Activated CD8-positive, alpha-beta memory T cell treated with anti-CD3 and anti-CD28 coated beads for 48 hours (primary cell): Measurements from ENCODE around the gene EFL1.
A peak's percentile ranks its signal among the peaks of the same experiment; 100 is the strongest.
"Not testable (repeated sequence)": the region's sequence is repeated elsewhere in the genome, so short reads cannot be mapped to it uniquely, and the experiment has no call there.

ENCODE experiments used
- DNase-seq, 3 experiments: peaks; one replicate each; pipeline ENCODE4 v3.0.0-alpha.2; 2020; ENCODE audit warnings: low read depth in 2 of 3, low spot score in 2 of 3

EFL1 gene

DNA sequence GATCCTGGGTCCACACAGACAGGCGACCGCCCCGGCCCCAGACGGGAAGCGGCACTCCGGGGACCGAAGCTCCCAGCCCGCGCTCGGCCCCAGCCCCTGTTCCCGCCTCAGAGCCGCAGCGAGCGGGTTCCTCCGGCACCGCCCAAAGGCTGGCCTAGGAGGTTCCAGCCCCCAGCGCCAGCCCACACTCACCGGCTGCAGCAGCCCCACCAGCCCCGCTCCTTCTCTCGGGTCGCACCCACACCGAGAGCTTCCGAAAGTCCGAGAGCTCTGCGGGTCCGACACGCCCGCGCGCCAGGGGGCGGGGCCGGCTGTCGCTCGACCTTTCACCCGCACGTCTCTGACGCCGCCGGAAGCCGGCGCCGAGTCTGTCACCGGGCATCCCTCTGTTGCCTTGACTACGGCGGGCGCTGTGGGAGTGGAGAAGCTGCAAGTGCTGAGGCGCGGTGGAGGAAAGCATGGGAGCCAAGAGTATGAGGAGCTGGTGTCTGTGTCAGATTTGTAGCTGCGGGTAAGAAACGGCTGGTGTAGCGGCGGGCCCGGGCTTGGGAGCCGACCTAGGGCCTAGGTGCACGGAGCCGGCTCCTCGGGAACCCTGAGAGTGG is at the start of gene EFL1, which contains the start of gene SAXO2:
TSS of gene EFL1 (minus strand) at position 313 of the 605 bp plus-strand sequence. CDS start 956 bp downstream, outside the sequence.
TSS of gene SAXO2 (plus strand) at position 397 of the 605 bp plus-strand sequence. CDS start at position 459, 62 bp downstream.
- peak; percentile 67 to 89 (median 75) for DNase-seq

DNA sequence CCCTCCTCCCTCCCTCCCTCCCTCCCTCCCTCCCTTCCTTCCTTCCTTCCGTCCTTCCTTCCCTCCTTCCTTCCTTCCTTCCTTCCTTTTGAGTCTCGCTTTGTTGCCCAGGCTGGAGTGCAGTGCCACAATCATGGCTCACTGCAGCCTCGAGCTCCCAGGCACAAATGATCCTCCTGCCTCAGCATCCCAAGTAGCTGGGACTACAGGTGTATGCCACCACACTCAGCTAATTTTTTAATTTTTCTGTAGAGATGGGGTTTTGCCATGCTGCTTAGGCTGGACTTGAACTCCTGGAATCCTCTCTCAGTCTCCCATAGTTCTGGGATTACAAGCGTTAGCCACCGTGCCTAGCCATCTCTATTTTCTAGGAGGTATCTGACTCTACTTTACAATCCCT is 48.8 kb upstream of the EFL1 start:
- not testable (repeated sequence) for DNase-seq

DNA sequence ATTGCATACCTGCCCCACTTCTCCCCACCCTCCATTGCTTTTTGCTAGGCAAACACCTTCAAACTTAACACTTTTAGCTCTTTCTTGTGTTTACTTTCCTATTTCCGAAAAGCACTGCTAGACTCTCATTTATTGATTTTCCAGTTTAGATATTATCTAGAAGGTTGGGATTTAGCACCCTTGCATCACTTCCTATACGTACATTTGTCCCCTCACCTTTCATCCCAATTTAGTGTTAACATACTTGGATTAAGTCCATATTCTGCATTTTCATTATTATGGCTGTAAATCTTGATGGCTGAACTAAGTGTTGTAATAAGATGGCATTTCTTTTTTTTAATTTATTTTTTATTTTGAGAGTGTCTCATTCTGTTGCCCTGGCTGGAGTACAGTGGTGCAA is 47.3 kb upstream of the EFL1 start:
- no peak for DNase-seq

- no peak for DNase-seq
These were observed 45.2 kb upstream of the EFL1 start for GRCh38 chr15:82307714-82308081.

DNA sequence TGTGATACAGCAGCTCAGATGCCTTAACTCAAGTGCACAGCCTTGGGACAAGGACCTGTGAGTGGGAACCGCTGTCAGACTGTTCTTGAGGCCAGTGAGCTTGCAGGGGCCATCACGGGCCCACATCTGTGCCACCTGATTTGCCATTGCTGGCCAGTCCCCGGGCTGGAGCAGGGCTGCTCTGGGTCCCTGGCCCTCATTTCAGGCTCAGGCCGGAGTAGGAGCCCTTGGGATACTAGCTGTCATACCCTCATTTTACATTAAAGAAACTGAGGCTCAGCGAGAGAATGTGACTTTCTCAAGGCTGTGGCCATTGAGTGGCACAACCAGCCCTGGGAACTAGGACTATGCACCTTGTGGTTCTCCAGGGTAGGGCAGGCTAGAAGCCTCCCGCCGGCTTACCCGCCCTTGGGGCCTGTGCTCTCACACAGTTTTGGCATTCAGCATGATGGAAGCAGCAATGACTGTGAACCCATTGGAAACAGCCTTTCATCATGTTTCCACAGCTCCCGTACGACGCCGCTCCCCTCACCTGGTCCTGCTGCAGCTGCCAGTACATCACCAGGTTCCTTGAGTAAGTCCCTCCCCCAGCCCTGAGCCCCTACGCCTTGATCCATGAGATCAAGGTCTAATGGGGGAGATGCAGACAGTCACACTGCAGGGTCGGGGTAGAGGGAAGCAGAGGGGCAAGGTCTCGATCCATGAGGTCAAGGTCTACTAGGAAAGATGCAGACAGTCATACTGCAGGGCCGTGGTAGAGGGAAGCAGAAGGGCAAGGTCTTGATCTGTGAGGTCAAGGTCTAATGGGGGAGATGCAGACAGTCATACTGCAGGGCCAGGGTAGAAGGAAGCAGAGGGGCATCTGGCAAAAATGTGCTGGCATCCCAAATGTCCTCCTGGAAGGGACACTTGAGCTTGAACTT is 44.5 kb upstream of the EFL1 start:
- DNase-seq: no peak

- no peak for DNase-seq
These were observed 43.1 kb upstream of the EFL1 start for GRCh38 chr15:82305621-82306048.

- no peak for DNase-seq
These were observed 42.2 kb upstream of the EFL1 start for GRCh38 chr15:82304778-82305090.

GRCh38 chr15:82303956-82304777 is 41.6 kb upstream of the EFL1 start:
- DNase-seq: no peak

DNA sequence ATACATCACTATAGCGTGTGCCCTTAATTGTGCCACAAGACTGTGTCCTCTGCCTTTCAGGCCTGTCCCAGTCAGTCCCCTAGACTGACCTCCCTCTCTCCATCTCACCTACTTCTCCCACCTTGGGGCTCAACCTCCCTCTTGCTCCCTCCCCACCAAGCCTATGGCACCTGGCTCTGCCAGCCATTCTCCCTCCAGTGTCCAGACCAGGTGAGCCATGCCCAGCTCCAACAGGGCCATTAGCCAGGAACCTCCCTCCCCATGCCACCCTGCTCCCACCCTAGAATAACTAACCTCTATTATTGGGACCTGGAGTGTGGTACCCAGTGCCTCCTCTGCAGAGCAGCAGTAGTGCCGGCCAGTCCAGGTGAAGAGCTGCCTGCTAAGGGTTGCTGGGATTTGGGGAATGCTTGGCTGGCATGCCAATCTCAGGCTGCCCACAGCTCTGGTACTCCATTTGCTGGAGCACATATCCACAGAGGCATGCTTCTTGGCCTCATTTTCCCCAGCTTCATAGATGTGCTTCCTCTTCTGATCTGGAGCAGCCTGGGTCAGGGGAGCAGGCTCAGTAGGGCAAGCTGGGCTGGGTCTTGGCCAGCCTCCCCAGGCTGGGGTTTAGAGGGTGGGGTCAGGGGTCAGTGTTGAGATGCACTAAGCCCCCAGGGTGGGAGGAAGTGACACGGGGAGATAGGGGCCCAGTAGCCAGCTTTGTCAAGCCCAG is 38.9 kb upstream of the EFL1 start:
- no peak for DNase-seq

GRCh38 chr15:82300883-82301282 is 38.3 kb upstream of the EFL1 start:
- DNase-seq: no peak

GRCh38 chr15:82300326-82300725 is 37.8 kb upstream of the EFL1 start:
- not testable (repeated sequence) for DNase-seq

GRCh38 chr15:82299511-82299914 is 37.0 kb upstream of the EFL1 start:
- not testable (repeated sequence) for DNase-seq

- DNase-seq: peak in 2 of 3 experiments; percentile 25 to 27
These were observed 36.0 kb upstream of the EFL1 start for GRCh38 chr15:82298520-82298919.

DNA sequence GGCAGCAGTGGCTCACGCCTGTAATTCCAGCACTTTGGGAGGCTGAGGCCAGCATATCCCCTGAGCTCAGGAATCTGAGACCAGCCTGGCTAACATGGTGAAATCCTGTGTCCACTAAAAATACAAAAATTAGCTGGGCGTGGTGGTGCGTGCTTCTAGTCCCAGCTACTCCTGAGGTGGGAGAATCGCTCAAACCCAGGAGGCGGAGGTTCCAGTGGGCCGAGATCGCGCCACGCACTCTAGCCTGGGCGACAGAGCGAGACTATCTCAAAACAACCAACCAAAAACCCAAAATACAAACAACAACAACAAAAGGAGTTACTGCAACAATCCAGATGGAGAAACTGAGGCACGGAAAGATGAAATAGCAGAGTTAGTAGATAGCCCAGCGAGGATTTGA is 35.5 kb upstream of the EFL1 start:
- DNase-seq: no peak

DNA sequence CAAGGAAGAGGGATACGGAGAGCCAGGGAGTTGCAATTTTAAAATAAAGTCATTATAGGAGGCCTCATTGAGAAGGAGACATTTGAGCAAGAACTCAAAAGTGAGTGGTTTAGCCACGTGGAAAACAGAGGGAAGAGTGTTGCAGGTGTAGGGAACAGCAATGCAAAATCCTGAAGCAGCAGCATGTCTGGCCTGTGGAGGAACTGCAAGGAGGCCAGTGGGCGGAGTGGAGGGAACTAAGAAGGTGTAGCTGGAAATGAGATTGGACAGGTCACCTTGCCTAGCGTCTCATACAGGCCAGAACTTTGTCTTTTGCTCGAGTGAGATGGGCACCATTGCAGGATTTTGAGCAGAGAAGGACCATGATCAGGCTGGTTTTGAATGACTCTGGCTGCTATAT is 35.0 kb upstream of the EFL1 start:
- no peak for DNase-seq

DNA sequence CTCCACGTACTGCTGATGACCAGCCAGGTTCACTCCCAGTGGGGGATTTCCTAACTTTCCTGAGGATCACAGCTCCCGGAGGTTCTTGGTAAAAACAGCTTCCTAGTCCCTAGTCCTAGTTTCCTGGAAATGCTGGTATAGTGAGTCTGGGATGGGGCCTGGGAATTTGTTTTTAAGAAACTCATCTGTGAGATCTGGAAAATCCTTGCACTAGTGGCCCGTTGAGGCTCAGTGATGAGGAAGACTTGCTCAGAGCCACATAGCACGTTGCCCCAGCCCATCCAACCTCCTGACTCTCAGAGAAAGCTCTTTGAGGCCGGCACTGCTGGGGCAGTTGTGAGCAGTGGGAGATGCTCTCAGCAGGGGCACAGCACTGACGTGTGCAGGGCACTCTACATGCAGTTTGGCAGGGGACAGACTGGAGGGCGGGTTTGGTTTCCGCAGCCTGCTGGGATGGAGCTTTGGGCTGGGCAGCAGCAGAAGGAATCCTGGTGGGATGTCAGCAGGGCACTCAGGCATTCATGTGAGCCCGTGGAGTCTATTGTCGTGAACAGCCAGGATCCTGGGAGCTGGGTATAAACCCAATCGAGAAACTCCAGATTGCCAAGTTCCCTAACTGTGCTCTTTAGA is 31.6 kb upstream of the EFL1 start:
- no peak for DNase-seq

DNA sequence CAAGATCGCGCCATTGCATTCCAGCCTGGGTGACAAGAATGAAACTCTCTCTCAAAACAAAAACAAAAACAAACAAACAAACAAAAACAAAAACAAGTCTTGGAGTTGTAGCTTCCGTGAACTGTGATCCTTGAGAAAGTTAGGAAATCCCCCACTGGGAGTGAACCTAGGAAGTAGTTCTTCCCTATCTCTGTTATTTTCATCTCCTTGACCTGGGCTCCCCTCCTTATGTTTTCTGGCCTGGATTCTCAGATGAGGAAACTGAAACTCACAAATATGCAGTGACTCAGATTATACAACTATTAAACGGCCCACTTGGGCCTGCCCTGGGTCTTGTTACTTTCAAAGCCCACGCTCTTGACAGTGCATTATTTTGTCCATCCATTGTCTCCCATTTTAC is 29.7 kb upstream of the EFL1 start:
- no peak for DNase-seq

- DNase-seq: not testable (repeated sequence)
These were observed 25.7 kb upstream of the EFL1 start for GRCh38 chr15:82288202-82288601.

- DNase-seq: not testable (repeated sequence)
These were observed 23.9 kb upstream of the EFL1 start for GRCh38 chr15:82286475-82286874.

DNA sequence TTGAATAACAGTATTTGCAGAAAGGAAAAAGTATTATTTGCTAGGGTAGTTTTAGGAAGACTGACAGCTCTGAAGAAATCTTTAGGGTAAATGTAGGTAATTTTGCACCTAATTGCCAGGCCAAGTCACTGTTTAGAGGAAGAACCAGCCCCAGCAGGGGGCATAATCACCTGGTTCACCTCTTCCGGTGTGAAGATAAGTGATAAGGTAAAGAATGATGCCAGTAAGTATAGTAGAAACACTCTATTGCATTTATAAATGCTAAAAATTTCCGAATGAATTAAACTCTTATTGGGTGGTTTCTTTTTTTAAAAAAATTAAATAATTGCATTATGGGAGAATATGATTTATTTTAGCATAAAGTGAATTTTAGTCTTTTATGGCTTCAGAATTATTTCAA is 21.8 kb upstream of the EFL1 start:
- not testable (repeated sequence) for DNase-seq
